ENCODE data around the gene PARP14. TPM values are rescaled to one million over a fixed set of nuclear protein-coding genes. Genes with fewer than 3 reads are reported as not detected.

Gene PARP14
- total RNA-seq, 1 experiment from 2014 or later: 17.4 TPM

DNA sequence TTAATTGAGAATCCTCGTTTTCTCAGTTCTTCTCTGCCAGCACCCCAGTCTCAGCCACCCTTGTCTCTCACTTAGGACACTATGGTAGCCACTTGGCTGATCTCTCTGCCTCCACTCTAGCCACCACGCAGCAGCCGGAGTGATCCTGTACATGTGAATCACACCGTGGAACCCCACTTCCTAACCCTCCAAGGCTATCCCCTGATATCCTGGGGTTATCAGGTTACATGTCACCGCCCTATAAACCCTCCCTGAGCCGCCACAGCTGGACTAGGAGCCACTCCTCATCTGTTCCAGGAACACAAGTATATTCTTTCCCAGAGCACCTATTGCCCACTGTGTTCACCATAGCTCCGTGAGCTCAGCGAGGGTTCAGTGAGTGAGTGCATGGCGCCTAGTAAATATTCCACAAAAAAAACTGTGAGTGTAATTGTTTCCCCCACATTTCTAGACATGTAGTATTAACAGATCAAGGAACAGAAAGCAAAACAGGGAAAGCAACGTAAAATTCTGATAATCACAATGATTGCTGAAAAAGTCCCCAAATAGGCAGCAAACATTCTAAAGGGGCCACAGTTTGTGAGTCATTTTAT, 661 bp upstream of the PARP14 start:
- H3T11ph ChIP-seq (ENCODE audit: low read length): no peak overlapping the region
- no peak overlapping the region for H2AK5ac ChIP-seq (ENCODE audit: insufficient read length, low read length)
- Mint-ChIP-seq H3K4me3 (peak overlapping the region; percentile 76 to 83), H3K36me3 (ENCODE audit: insufficient read depth in 1 of 3, low read depth in 3 of 3) (peaks cover 0 to 5% (median 2%) of the 10 kb centered on the region in 3 experiments; a peak in 4 of 7 replicates), H3K9me3 (peaks cover 3 to 4% of the 10 kb centered on the region in 2 experiments; a peak in 4 of 5 replicates), H3K4me1 (peaks cover 22 to 23% of the 10 kb centered on the region in 2 experiments), H3K27ac (0 out of 7 replicates have a peak overlapping the region, but pooled peaks of 1 of the 3 experiments have one; percentile 85), H3K27me3 (ENCODE audit: low read depth) (peaks cover 5% of the 10 kb centered on the region; the same call in 1 of the 2 replicates)
- H3K79me2 ChIP-seq (ENCODE audit: insufficient read depth, low read length): no peaks in the 10 kb centered on the region
- no peak overlapping the region for H3K18ac ChIP-seq (ENCODE audit: insufficient read length, low read depth, low read length)
- no peak overlapping the region for H3K9ac ChIP-seq (ENCODE audit: extremely low read depth, insufficient read length, low read length)
- H2BK20ac ChIP-seq (ENCODE audit: low read depth, low read length, poor library complexity, severe bottlenecking): no peak overlapping the region
- H2AFZ ChIP-seq (ENCODE audit: low read length): no peak overlapping the region
- H3K9me3 ChIP-seq (ENCODE audit: control insufficient read depth, low read depth, low read length): no peaks in the 10 kb centered on the region
- no peaks in the 10 kb centered on the region for H3K79me1 ChIP-seq (ENCODE audit: insufficient read depth, low read depth, low read length, poor library complexity, severe bottlenecking)
- peaks cover 17% of the 10 kb centered on the region for H3K23me2 ChIP-seq (ENCODE audit: insufficient read length, low read depth, low read length, poor library complexity, severe bottlenecking)
- WGBS (ENCODE audit: extremely low coverage, insufficient read length, low lambda C conversion rate): no CpG with 5 or more reads among the region's 10 CpGs
- TF ChIP-seq, protein P1, sequence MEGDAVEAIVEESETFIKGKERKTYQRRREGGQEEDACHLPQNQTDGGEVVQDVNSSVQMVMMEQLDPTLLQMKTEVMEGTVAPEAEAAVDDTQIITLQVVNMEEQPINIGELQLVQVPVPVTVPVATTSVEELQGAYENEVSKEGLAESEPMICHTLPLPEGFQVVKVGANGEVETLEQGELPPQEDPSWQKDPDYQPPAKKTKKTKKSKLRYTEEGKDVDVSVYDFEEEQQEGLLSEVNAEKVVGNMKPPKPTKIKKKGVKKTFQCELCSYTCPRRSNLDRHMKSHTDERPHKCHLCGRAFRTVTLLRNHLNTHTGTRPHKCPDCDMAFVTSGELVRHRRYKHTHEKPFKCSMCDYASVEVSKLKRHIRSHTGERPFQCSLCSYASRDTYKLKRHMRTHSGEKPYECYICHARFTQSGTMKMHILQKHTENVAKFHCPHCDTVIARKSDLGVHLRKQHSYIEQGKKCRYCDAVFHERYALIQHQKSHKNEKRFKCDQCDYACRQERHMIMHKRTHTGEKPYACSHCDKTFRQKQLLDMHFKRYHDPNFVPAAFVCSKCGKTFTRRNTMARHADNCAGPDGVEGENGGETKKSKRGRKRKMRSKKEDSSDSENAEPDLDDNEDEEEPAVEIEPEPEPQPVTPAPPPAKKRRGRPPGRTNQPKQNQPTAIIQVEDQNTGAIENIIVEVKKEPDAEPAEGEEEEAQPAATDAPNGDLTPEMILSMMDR (conservative IDR thresholded peaks at IDR 0.05): no peak
- H2BK12ac ChIP-seq (ENCODE audit: insufficient read length, low read depth, low read length): no peak overlapping the region
- no peaks in the 10 kb centered on the region for H3K27me3 ChIP-seq (ENCODE audit: insufficient read depth, low read length)
- no peak overlapping the region for H2BK15ac ChIP-seq (ENCODE audit: low read depth, low read length)
- no peak overlapping the region for H3K23ac ChIP-seq (ENCODE audit: insufficient read length, low read depth, low read length)
- H2BK5ac ChIP-seq (ENCODE audit: insufficient read length, low read length): no peak overlapping the region
- peak; percentile 29 for DNase-seq
- no peak overlapping the region for H2BK120ac ChIP-seq (ENCODE audit: low read depth, low read length, poor library complexity, severe bottlenecking)
- no peak overlapping the region for H4K91ac ChIP-seq (ENCODE audit: insufficient read length, low read depth, low read length)
- H3K4me1 ChIP-seq (ENCODE audit: insufficient read depth, low read length): peaks cover 7% of the 10 kb centered on the region; the same call in 1 of the 2 replicates
- H4K20me1 ChIP-seq (ENCODE audit: control insufficient read depth, insufficient read depth, insufficient read length): no peaks in the 10 kb centered on the region
- H3K56ac ChIP-seq (ENCODE audit: insufficient read length, low read depth, low read length): no peak overlapping the region
- H3K4ac ChIP-seq (ENCODE audit: low read depth, low read length): no peak overlapping the region; the same call in 1 of the 2 replicates
- peak overlapping the region; percentile 52 for H3K4me2 ChIP-seq (ENCODE audit: insufficient read depth, insufficient read length, low read length)
- H4K8ac ChIP-seq (replicated peaks; ENCODE audit: insufficient read length, low read depth, low read length): no peak overlapping the region
- H3K27ac ChIP-seq (ENCODE audit: insufficient read length, low read depth, low read length): no peak overlapping the region
- H4K5ac ChIP-seq (ENCODE audit: insufficient read length, low read depth, low read length): no peak overlapping the region
- H3K14ac ChIP-seq (ENCODE audit: insufficient read depth, low read length): no peak overlapping the region
